IMR-90 (cell line): ENCODE data around the gene ITGAL.

ENCODE experiments used
- BHLHE40 ChIP-seq: fragments of 150-350 bp; IDR thresholded peaks from 2 replicates; pipeline ENCODE4 v1.6.1; 2016; ENCODE audit warnings: mild to moderate bottlenecking, low read depth, low read length
- CEBPB ChIP-seq: IDR thresholded peaks from 2 replicates; pipeline ENCODE4 v1.6.1; 2012; ENCODE audit warnings: low read depth, low read length, improper control_type of control experiment
- ELK1 ChIP-seq: fragments of 150-350 bp; IDR thresholded peaks from 2 replicates; pipeline ENCODE4 v1.6.1; 2016; ENCODE audit warnings: low read depth, mild to moderate bottlenecking, low read length, moderate library complexity, borderline replicate concordance
- MAZ ChIP-seq: IDR thresholded peaks from 2 replicates; pipeline ENCODE4 v1.6.1; 2012; ENCODE audit warnings: low read depth, mild to moderate bottlenecking, low read length, improper control_type of control experiment, moderate library complexity, borderline replicate concordance
- MXI1 ChIP-seq: IDR thresholded peaks from 2 replicates; pipeline ENCODE4 v1.6.1; 2012; ENCODE audit warnings: low read depth, mild to moderate bottlenecking, low read length, moderate library complexity, borderline replicate concordance
- POLR2A ChIP-seq: IDR thresholded peaks from 2 replicates; pipeline ENCODE4 v1.6.1; 2012; ENCODE audit warnings: mild to moderate bottlenecking, low read depth, low read length
- RAD21 ChIP-seq: IDR thresholded peaks from 2 replicates; pipeline ENCODE4 v1.6.1; 2012; ENCODE audit warnings: low read length, improper control_type of control experiment
- RFX5 ChIP-seq: IDR thresholded peaks from 2 replicates; pipeline ENCODE4 v1.8.0; 2012; ENCODE audit warnings: low read depth, mild to moderate bottlenecking, low read length, moderate library complexity
- TF ChIP-seq, protein P1 (sequence below): conservative IDR thresholded peaks from 2 replicates; pipeline ENCODE4 v1.5.1; 2012; ENCODE audit warnings: mild to moderate bottlenecking, low read depth, low read length, improper control_type of control experiment

DNA sequence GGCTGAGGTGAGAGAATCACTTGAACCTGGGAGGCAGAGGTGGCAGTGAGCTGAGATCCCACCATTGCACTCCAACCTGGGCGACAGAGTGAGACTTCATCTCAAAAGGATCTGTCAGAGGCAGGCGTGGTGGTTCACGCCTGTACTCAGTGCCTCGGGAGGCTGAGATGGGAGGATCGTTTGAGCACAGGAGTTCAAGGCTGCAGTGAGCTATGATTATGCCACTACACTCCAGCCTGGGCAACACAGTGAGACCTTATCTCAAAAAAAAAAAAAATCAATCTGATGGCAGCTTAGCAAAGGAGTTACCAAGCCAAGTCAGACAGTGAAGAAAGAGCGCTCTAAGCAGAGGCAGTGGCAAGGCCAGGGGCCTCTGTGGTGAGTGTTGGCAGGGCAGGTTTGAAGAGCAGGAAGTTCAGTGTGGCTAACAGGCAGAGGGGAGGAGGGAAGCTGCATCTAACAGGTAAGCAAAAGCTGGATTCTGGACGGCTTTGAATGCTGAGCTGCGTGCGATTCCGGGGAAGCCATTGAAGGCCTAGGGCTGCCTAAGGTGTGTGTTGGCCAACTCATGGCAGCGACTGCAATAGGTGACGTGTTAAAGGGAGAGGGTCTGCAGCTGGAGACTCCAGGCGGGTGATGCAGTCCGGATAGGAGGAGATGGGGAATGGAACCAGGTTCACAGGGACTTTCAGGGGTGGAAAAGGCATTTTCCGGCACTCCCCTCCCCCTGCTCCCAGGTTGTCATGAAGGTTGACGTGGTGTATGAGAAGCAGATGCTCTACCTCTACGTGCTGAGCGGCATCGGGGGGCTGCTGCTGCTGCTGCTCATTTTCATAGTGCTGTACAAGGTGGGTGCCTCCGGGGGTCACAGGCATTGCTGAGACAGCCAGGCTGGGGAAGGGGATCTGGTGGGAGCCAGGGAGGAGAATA, 46.8 kb downstream of the ITGAL start:
- TF ChIP-seq, protein P1, sequence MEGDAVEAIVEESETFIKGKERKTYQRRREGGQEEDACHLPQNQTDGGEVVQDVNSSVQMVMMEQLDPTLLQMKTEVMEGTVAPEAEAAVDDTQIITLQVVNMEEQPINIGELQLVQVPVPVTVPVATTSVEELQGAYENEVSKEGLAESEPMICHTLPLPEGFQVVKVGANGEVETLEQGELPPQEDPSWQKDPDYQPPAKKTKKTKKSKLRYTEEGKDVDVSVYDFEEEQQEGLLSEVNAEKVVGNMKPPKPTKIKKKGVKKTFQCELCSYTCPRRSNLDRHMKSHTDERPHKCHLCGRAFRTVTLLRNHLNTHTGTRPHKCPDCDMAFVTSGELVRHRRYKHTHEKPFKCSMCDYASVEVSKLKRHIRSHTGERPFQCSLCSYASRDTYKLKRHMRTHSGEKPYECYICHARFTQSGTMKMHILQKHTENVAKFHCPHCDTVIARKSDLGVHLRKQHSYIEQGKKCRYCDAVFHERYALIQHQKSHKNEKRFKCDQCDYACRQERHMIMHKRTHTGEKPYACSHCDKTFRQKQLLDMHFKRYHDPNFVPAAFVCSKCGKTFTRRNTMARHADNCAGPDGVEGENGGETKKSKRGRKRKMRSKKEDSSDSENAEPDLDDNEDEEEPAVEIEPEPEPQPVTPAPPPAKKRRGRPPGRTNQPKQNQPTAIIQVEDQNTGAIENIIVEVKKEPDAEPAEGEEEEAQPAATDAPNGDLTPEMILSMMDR = no peak
- no peak for TF ChIP-seq ELK1
- TF ChIP-seq CEBPB = no peak
- TF ChIP-seq BHLHE40 = no peak
- TF ChIP-seq POLR2A = no peak
- TF ChIP-seq MXI1 = no peak
- no peak for TF ChIP-seq MAZ
- no peak for TF ChIP-seq RAD21
- TF ChIP-seq RFX5 = no peak
